Measurements from ENCODE around the gene WWOX.

The WWOX gene

GRCh38 chr16:78749745-78750268, 650.4 kb downstream of the WWOX start:
- DNase-seq, result no peak

- DNase-seq, result no peak
Observed at GRCh38 chr16:78750611-78751010, 651.2 kb downstream of the WWOX start.

- no peak for DNase-seq
Observed at GRCh38 chr16:78751601-78752000, 652.1 kb downstream of the WWOX start.

GRCh38 chr16:78754713-78755112, 655.3 kb downstream of the WWOX start:
- no peak for DNase-seq

GRCh38 chr16:78755751-78756661, 656.6 kb downstream of the WWOX start:
- no peak for DNase-seq

- DNase-seq, result no peak
Observed at GRCh38 chr16:78759596-78759995, 660.1 kb downstream of the WWOX start.

GRCh38 chr16:78760611-78761010, 661.2 kb downstream of the WWOX start:
- DNase-seq, result no peak

- DNase-seq, result no peak
Observed at GRCh38 chr16:78761427-78761826, 662.0 kb downstream of the WWOX start.

- DNase-seq, result no peak
Observed at GRCh38 chr16:78762222-78762621, 662.8 kb downstream of the WWOX start.

- DNase-seq, result no peak
Observed at GRCh38 chr16:78763821-78764440, 664.5 kb downstream of the WWOX start.

GRCh38 chr16:78764478-78764877, 665.0 kb downstream of the WWOX start:
- no peak for DNase-seq

GRCh38 chr16:78768226-78768625, 668.8 kb downstream of the WWOX start:
- DNase-seq, result no peak

- DNase-seq, result no peak
Observed at GRCh38 chr16:78768718-78769117, 669.3 kb downstream of the WWOX start.

- peak; percentile 80 for DNase-seq
Observed at GRCh38 chr16:78770353-78771091, 671.1 kb downstream of the WWOX start.

- DNase-seq, result no peak
Observed at GRCh38 chr16:78773291-78773702, 673.8 kb downstream of the WWOX start.

GRCh38 chr16:78773706-78774105, 674.3 kb downstream of the WWOX start:
- no peak for DNase-seq

- no peak for DNase-seq
Observed at GRCh38 chr16:78775161-78775561, 675.7 kb downstream of the WWOX start.

GRCh38 chr16:78778101-78779004, 678.9 kb downstream of the WWOX start:
- no peak for DNase-seq

GRCh38 chr16:78780808-78781207, 681.4 kb downstream of the WWOX start:
- DNase-seq, result no peak

GRCh38 chr16:78782572-78782971, 683.1 kb downstream of the WWOX start:
- no peak for DNase-seq

GRCh38 chr16:78783570-78784079, 684.2 kb downstream of the WWOX start:
- DNase-seq, result no peak

- DNase-seq, result no peak
Observed at GRCh38 chr16:78784771-78785170, 685.3 kb downstream of the WWOX start.
